HepG2 (cell line): ENCODE measurements around the gene STEAP1B. TPM values are rescaled to one million over a fixed set of nuclear protein-coding genes. Genes with fewer than 3 reads are reported as not detected.

Source experiments
- ARID5B ChIP-seq: IDR thresholded peaks from 2 replicates; pipeline ENCODE4 v1.4.0; 2020; ENCODE audit warnings: mild to moderate bottlenecking, missing genetic modification reagents
- BRD4 ChIP-seq: sonication (generic); formaldehyde crosslinking; IDR thresholded peaks from 2 replicates; pipeline ENCODE4 v1.4.0; 2020; ENCODE audit warnings: missing genetic modification reagents
- ELF3 ChIP-seq: IDR thresholded peaks from 2 replicates; pipeline ENCODE4 v1.6.1; 2016; ENCODE audit warnings: missing genetic modification reagents, missing compliant biosample characterization
- FOXK1 ChIP-seq: sonication (generic); formaldehyde crosslinking; IDR thresholded peaks from 2 replicates; pipeline ENCODE4 v1.4.0; 2020; ENCODE audit warnings: low read depth, missing genetic modification reagents, borderline replicate concordance
- KDM5B ChIP-seq: sonication (generic); formaldehyde crosslinking; IDR thresholded peaks from 2 replicates; pipeline ENCODE4 v1.4.0; 2020; ENCODE audit warnings: missing genetic modification reagents, mild to moderate bottlenecking, borderline replicate concordance
- KLF11 ChIP-seq: IDR thresholded peaks from 2 replicates; pipeline ENCODE4 v1.6.1; 2016; ENCODE audit warnings: missing compliant biosample characterization
- KLF6 ChIP-seq: IDR thresholded peaks from 2 replicates; pipeline ENCODE4 v1.8.0; 2016; ENCODE audit warnings: missing biosample characterization, missing genetic modification reagents
- MXD3 ChIP-seq: IDR thresholded peaks from 2 replicates; pipeline ENCODE4 v1.6.1; 2016; ENCODE audit warnings: mild to moderate bottlenecking, missing biosample characterization, missing genetic modification reagents
- ONECUT2 ChIP-seq: sonication (generic); formaldehyde crosslinking; IDR thresholded peaks from 2 replicates; pipeline ENCODE4 v1.4.0; 2020; ENCODE audit warnings: missing genetic modification reagents
- PRDM4 ChIP-seq: sonication (generic); formaldehyde crosslinking; IDR thresholded peaks from 2 replicates; pipeline ENCODE4 v1.9.0; 2021; ENCODE audit warnings: missing genetic modification reagents, borderline replicate concordance
- PREB ChIP-seq: sonication (generic); formaldehyde crosslinking; IDR thresholded peaks from 2 replicates; pipeline ENCODE4 v1.4.0; 2020; ENCODE audit warnings: missing genetic modification reagents
- PRMT3 ChIP-seq: sonication (generic); formaldehyde crosslinking; IDR thresholded peaks from 2 replicates; pipeline ENCODE4 v1.8.1; 2022; ENCODE audit warnings: low read depth, mild to moderate bottlenecking, moderate library complexity, missing genetic modification reagents, borderline replicate concordance
- RAD51 ChIP-seq: fragments of 450-650 bp; IDR thresholded peaks from 2 replicates; pipeline ENCODE4 v1.6.1; 2016; ENCODE audit warnings: borderline replicate concordance
- SALL1 ChIP-seq: sonication (generic); formaldehyde crosslinking; IDR thresholded peaks from 2 replicates; pipeline ENCODE4 v1.8.0; 2022; ENCODE audit warnings: mild to moderate bottlenecking, missing genetic modification reagents
- SNAI1 ChIP-seq: sonication (generic); formaldehyde crosslinking; IDR thresholded peaks from 2 replicates; pipeline ENCODE4 v1.5.0; 2020; ENCODE audit warnings: mild to moderate bottlenecking, missing genetic modification reagents, borderline replicate concordance
- ZNF292 ChIP-seq: sonication (generic); formaldehyde crosslinking; IDR thresholded peaks from 2 replicates; pipeline ENCODE4 v1.8.1; 2022; ENCODE audit warnings: mild to moderate bottlenecking, low read depth, missing genetic modification reagents, borderline replicate concordance
- ZNF331 ChIP-seq: sonication (generic); formaldehyde crosslinking; IDR thresholded peaks from 2 replicates; pipeline ENCODE4 v1.4.0; 2020; ENCODE audit warnings: missing genetic modification reagents
- ZNF431 ChIP-seq: sonication (generic); formaldehyde crosslinking; IDR thresholded peaks from 2 replicates; pipeline ENCODE4 v1.9.0; 2022; ENCODE audit warnings: missing genetic modification reagents, low read depth, mild to moderate bottlenecking, borderline replicate concordance
- ZNF598 ChIP-seq: sonication (generic); formaldehyde crosslinking; IDR thresholded peaks from 2 replicates; pipeline ENCODE4 v1.5.1; 2020; ENCODE audit warnings: mild to moderate bottlenecking, missing genetic modification reagents, borderline replicate concordance
- ZNF703 ChIP-seq: sonication (generic); formaldehyde crosslinking; IDR thresholded peaks from 2 replicates; pipeline ENCODE4 v1.5.1; 2020; ENCODE audit warnings: missing genetic modification reagents, mild to moderate bottlenecking, moderate library complexity, borderline replicate concordance
- ZNF709 ChIP-seq: sonication (generic); formaldehyde crosslinking; IDR thresholded peaks from 2 replicates; pipeline ENCODE4 v1.5.0; 2020; ENCODE audit warnings: mild to moderate bottlenecking, missing genetic modification reagents
- ZNF883 ChIP-seq: sonication (generic); formaldehyde crosslinking; IDR thresholded peaks from 2 replicates; pipeline ENCODE4 v1.5.1; 2020; ENCODE audit warnings: mild to moderate bottlenecking, missing genetic modification reagents; ENCODE audit errors: not compliant biosample characterization
- polyA plus RNA-seq, 8 experiments: library from polyadenylated mRNA; depleted of rRNA in 3 of 8; stranded (reverse) in 7 of 8; unstranded in 1 of 8; fragments of >200 nt; fragmentation: Illumina TruSeq in 4 of 8; extraction: Trizol in 4 of 8; gene quantifications; 2 replicates each; pipeline versions ENCODE4 v1.2.1 to v1.2.3, GENCODE V29; 2011 to 2016; ENCODE audit warnings: low read depth in 4 of 8, missing spikeins in 1 of 8, mixed read lengths in 1 of 8; ENCODE audit not compliant: insufficient read depth in 1 of 8
- total RNA-seq, 5 experiments: library from RNA; depleted of rRNA; stranded (reverse); fragments of >200 nt; fragmentation: Illumina TruSeq; extraction: Trizol; gene quantifications; 2 replicates each; pipeline ENCODE4 v1.2.3, GENCODE V29; 2016; ENCODE audit warnings: low read depth in 1 of 5

STEAP1B gene
- total and polyA plus RNA-seq, 2 of the 13 experiments (the other 11 are each of a cell fraction or from before 2014, with no cell fraction given), result not detected

GRCh38 chr7:22443370-22444180, 56.4 kb downstream of the STEAP1B start (continued):
- TF ChIP-seq ZNF883 (CRISPR knock-in tag), result no peak
- no peak for TF ChIP-seq PREB
- peak; percentile 65; the same call in 1 of the 2 replicates for TF ChIP-seq KLF11
- no peak for TF ChIP-seq PRDM4
- TF ChIP-seq ZNF292 (CRISPR knock-in tag), result no peak
- TF ChIP-seq SALL1 (CRISPR knock-in tag), result peak; percentile 97
- TF ChIP-seq FOXK1, result no peak; the same call in 1 of the 2 replicates
- peak; percentile 56; the same call in 1 of the 2 replicates for TF ChIP-seq MXD3
- peak; percentile 93 for TF ChIP-seq ARID5B (CRISPR knock-in tag)
- TF ChIP-seq BRD4 (CRISPR knock-in tag), result peak; percentile 98
- TF ChIP-seq RAD51, result no peak
- TF ChIP-seq ZNF703, result no peak
- no peak for TF ChIP-seq ZNF598
- peak; percentile 38; the same call in 1 of the 2 replicates for TF ChIP-seq PRMT3
- TF ChIP-seq ZNF331 (CRISPR knock-in tag), result peak; percentile 86
- TF ChIP-seq ONECUT2, result peak; percentile 53
- TF ChIP-seq KLF6 (CRISPR knock-in tag), result peak; percentile 79
- TF ChIP-seq ZNF709 (CRISPR knock-in tag), result 0 out of 2 replicates have a peak, but pooled peaks have one; percentile 59
- 0 out of 2 replicates have a peak, but pooled peaks have one; percentile 47 for TF ChIP-seq SNAI1 (CRISPR knock-in tag)
- peak; percentile 56; the same call in 1 of the 2 replicates for TF ChIP-seq KDM5B (CRISPR knock-in tag)
- peak; percentile 98 for TF ChIP-seq ELF3
- no peak; the same call in 1 of the 2 replicates for TF ChIP-seq ZNF431
